GM18520 (cell line): Measurements from ENCODE around the gene CXXC5.

Experiments used
- ATAC-seq: cut with Tn5 transposase; IDR thresholded peaks from one replicate; pipeline ENCODE4 v1.9.1; 2021; ENCODE audit not compliant: unreplicated experiment

CXXC5 gene

GRCh38 chr5:139690803-139691629 is 42.9 kb downstream of the CXXC5 start:
- no peak for ATAC-seq

GRCh38 chr5:139692148-139692547 is 44.0 kb downstream of the CXXC5 start:
- no peak for ATAC-seq

DNA sequence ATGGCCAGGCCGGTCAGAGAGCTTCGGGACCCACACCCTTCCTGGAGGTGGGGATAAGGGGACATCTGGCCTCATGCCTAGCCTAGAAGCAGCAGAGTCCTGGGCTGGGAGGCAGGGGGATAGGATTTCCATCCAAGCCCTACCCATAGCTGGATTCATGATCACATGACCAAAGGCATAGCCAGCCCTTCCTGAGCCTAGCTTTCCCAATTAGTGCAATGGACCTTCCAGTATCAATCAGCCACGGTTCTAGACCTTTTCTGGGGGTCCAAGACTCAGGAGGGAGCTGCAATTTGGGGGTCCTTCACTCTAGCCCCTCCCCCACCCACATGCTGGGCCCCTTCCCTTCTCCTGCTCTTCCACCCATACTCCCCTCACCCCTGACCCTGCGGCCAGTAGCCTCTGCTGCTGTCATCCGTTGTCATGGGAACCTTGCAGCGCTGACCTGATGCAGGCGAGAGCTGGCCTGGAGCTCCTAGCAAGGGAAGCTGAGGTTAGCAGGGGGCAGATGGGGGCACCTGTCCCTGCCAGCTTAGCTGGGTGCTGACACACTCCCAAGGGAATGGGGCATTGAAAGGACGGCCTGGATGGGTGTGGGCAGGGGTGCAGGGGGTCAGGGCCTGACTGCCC is 44.6 kb downstream of the CXXC5 start:
- no peak for ATAC-seq

DNA sequence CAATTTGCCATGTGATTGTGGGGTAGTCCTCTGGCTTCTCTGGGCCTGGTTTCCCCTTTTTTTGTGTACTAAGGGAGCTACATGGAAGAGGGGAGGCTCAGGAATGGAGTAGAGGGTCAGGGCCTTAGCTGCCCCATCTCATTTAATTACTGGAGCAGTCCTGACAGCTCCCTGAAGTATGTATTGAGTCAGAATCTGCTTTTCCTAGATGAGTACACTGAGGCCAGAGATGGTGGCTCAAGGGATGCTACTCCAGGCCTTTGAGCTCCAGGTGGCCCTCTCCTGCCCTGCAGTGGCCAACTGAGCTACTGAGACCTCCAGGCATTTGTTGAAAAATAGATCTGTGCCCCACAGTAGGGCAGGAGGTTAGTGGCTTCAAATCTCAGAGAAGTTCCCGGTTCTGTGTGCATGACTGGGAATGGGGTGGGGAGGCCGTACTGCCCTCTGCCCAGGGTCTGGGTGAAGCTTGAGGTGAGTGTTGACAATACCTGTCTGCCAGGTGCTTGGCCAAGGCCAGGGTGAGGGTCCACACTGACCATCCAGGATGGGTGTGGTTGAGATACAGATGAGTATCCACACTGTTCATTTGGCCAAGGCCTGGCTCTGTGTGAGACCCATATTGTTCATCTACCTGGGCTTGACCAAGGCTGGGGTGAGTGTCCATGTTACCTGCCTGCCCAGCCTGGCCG is 45.7 kb downstream of the CXXC5 start:
- ATAC-seq, result no peak

GRCh38 chr5:139694556-139695177 is 46.5 kb downstream of the CXXC5 start:
- no peak for ATAC-seq

DNA sequence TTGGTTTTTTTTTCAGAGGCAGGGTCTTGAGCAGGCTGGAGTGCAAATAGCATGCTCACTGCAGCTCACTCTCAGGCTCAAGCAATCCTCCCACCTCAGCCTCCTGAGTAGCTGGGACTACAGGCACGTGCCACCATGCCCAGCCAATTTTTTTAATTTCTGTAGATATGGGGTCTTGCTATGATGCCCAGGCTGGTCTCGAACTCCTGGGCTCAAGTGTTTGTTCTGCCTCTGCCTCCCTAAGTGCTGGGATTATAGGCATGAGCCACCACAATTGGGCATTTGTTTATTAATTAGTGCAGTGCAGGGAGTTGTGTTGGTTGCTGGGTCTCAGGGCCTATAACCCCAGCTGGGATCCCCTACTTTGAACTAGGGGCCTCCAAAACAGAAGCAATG is 47.0 kb downstream of the CXXC5 start:
- ATAC-seq, result no peak

- no peak for ATAC-seq
Measured at GRCh38 chr5:139696167-139696893, 48.2 kb downstream of the CXXC5 start.

DNA sequence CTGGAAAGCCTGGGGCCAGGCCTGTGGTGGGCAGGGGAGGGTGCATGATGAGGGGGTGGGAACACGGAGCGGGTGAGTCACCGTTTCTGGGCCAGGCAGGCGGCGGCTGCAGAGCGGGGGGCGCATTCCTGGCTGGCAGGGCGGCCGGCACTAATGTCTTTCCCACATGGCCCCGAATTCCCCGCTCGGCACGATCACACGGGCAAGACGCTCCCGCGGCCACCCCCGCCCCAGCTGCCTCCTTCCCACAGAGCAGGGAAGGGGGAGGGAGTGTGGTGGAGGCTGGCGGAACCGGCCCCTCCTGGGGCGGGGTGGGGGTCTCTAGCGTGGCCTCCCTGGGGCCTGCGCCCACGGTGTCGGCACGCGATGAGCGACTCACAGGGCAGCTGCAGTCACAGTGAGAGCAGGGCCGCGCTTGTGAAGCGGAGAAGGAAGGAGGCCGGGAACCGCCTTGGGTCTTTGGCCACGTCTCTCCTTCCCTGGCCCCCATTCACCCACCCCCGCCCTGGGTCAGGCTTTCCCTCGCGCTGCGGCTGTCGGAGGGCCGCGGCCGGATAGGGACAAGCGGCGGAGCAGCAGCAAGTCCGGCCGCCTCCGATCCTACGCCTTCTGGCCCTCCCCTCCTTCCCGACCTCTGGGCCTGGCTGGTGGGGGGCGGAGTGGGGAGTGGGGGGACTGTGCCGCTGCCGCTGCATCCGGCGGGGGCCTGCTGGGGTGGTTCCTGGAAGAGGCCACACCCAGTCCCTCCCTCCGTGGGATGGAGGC is 48.9 kb downstream of the CXXC5 start:
- ATAC-seq, result no peak

- ATAC-seq, result no peak
Measured at GRCh38 chr5:139698490-139699146, 50.5 kb downstream of the CXXC5 start.

GRCh38 chr5:139699351-139699750 is 51.2 kb downstream of the CXXC5 start:
- ATAC-seq, result no peak

GRCh38 chr5:139700711-139701055 is 52.5 kb downstream of the CXXC5 start:
- no peak for ATAC-seq

DNA sequence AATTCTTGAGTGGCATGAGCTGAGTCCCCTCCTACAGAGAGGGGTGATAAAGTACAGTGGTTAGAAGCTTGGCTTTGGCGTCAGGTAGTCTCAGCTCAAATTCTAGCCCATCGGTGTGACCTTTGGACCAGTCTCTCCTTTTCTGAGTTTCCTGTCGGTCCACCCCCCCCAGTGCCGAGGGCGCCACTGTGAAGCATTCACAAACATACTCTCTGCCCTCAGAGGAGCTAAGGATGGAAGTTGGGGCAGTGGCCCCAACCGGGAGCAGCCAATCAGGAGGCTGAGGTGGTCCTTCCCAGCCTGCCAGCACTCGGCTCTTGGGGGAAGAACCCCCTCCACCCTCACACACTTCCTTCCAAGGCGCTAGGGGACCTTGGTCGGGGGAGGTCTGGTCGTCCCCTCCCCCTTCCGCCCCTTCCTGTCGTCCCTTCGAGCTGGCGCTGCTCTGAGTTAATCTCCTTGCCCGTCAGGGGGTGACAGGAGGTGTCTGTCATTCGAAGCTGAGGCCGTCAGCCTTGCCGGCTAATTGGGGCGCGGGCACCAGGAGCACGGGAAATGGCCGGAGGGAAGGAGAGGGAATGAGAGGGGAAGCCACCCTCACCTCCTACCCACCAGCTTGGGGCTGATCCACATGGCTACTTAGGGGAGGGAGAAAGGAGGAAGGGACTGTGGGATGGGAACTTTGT is 53.0 kb downstream of the CXXC5 start:
- no peak for ATAC-seq

DNA sequence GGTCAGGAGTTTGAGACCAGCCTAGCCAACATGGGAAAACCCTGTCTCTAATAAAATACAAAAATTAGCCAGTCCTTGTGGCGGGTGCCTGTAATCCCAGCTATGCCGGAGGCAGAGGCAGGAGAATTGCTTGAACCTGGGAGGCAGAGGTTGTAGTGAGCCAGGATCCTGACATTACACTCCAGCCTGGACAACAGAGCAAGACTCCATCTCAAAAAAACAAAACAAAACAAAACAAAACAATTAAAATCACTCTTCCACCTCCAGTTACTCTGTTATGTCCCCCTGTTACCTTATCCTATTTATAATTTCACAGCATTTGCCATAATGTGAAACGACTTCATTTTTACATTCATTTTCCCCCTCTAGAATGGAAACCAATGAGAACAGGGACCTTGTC is 54.4 kb downstream of the CXXC5 start:
- ATAC-seq, result no peak

DNA sequence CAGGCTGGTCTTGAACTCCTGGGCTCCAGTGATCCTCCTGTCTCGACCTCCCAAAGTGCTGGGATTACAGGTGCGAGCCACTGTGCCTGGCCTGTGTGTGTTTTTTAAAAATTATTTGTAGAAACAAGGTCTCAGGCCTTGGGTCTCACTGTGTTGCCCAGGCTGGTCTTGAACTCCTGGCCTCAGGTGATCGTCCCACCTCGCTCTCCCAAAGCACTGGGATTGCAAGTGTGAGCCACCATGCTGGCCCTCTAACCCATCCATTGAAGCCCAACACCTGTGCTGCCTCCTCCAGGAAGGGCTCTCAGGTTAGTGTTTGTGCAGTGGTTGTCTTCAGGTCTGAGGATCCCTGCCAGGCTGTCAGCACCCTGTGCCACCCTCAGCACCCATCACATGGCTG is 56.6 kb downstream of the CXXC5 start:
- ATAC-seq, result no peak

DNA sequence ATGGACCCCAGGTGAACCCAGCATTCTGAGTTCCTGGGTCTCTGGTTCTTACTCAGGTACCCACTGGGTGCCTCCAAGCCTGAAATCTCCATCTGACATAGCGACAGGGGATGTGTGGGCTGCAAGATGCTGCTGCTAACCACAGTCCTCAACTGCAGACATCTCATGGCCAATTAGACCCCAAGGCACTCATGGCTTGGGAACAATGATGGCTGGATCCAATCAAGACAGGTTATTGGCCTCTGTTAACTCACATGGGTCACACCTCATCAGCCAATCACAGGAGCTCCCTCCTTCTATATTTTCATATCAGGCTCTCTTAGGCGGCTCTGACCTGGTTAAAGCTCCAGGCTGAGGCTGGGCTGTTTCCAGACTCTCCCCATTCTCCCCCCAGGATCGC is 57.0 kb downstream of the CXXC5 start:
- ATAC-seq, result no peak

- no peak for ATAC-seq
Measured at GRCh38 chr5:139705655-139706587, 57.8 kb downstream of the CXXC5 start.

- ATAC-seq, result no peak
Measured at GRCh38 chr5:139707445-139708003, 59.4 kb downstream of the CXXC5 start.

DNA sequence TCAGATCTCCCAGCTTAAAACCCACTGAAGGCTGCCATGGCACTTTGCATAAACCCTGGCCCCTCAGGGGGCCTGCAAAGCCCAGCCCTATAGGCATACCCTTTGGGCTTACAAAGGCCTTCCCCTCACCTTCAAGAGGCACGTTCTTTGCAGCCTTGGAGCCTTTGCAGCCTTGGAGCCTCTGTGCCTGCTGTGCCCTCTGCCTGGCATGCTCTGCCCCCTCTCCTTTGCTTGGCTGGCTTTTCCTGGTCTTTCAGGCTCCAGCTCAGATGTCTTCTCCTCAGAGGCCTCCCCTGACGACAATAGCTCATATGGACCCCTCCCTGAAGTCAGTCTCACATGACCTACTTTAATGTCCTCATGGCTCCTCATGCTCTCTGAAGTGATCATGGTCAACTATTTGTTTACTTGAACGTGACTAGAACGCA is 60.3 kb downstream of the CXXC5 start:
- ATAC-seq, result no peak
